PFSK-1 (cell line): ENCODE measurements around the gene DNAJC5.

Experiments
- FOXP2 ChIP-seq: optimal IDR thresholded peaks from 2 replicates; pipeline ENCODE3; 2011; ENCODE audit warnings: borderline replicate concordance, control low read depth, inconsistent platforms; ENCODE audit not compliant: insufficient read depth; ENCODE audit errors: extremely low read length, extremely low read depth
- POLR2AphosphoS5 ChIP-seq: IDR thresholded peaks from 2 replicates; pipeline ENCODE4 v1.6.1; 2012; ENCODE audit warnings: low read depth, mild to moderate bottlenecking, control low read depth, low read length, moderate library complexity
- SIN3A ChIP-seq: IDR thresholded peaks from 2 replicates; pipeline ENCODE4 v1.6.1; 2012; ENCODE audit warnings: mild to moderate bottlenecking, low read length, moderate library complexity, borderline replicate concordance; ENCODE audit not compliant: insufficient read depth
- TAF1 ChIP-seq: IDR thresholded peaks from 2 replicates; pipeline ENCODE4 v1.6.1; 2012; ENCODE audit warnings: low read length, control low read depth, borderline replicate concordance; ENCODE audit not compliant: insufficient read depth
- TF ChIP-seq, protein P1 (sequence below), 2 experiments: IDR thresholded peaks; 2 replicates each; pipeline versions ENCODE4 v1.6.1 to v1.8.0; 2011 to 2012; ENCODE audit warnings: low read depth in 2 of 2, low read length in 2 of 2, control low read depth in 1 of 2, inconsistent platforms in 1 of 2, mild to moderate bottlenecking in 1 of 2, moderate library complexity in 1 of 2; ENCODE audit not compliant: insufficient read depth in 1 of 2

The DNAJC5 gene

DNA sequence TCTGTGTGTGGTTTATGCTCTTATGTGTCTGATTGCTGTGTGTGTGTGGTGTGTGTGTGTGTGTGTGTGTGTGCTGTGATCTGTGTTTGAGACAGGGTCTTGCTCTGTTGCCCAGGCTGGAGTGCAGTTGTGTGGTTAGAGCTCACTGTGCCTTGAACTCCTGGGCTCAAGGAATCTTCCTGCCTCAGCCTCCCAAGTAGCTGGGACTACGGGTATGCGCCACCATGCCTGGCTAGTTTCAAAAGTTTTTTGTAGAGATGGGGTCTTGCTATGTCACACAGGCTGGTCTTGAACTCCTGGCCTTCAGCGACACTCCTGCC lies 78.2 kb downstream of the DNAJC5 start:
- no peak for TF ChIP-seq FOXP2
- TF ChIP-seq, protein P1, sequence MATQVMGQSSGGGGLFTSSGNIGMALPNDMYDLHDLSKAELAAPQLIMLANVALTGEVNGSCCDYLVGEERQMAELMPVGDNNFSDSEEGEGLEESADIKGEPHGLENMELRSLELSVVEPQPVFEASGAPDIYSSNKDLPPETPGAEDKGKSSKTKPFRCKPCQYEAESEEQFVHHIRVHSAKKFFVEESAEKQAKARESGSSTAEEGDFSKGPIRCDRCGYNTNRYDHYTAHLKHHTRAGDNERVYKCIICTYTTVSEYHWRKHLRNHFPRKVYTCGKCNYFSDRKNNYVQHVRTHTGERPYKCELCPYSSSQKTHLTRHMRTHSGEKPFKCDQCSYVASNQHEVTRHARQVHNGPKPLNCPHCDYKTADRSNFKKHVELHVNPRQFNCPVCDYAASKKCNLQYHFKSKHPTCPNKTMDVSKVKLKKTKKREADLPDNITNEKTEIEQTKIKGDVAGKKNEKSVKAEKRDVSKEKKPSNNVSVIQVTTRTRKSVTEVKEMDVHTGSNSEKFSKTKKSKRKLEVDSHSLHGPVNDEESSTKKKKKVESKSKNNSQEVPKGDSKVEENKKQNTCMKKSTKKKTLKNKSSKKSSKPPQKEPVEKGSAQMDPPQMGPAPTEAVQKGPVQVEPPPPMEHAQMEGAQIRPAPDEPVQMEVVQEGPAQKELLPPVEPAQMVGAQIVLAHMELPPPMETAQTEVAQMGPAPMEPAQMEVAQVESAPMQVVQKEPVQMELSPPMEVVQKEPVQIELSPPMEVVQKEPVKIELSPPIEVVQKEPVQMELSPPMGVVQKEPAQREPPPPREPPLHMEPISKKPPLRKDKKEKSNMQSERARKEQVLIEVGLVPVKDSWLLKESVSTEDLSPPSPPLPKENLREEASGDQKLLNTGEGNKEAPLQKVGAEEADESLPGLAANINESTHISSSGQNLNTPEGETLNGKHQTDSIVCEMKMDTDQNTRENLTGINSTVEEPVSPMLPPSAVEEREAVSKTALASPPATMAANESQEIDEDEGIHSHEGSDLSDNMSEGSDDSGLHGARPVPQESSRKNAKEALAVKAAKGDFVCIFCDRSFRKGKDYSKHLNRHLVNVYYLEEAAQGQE (IDR thresholded peaks at IDR 0.05; ENCODE audit: insufficient read depth in 1 of 2, low read depth in 2 of 2, low read length in 2 of 2), result no peak
- TF ChIP-seq TAF1, result no peak
- no peak for TF ChIP-seq POLR2AphosphoS5
- no peak for TF ChIP-seq SIN3A

DNA sequence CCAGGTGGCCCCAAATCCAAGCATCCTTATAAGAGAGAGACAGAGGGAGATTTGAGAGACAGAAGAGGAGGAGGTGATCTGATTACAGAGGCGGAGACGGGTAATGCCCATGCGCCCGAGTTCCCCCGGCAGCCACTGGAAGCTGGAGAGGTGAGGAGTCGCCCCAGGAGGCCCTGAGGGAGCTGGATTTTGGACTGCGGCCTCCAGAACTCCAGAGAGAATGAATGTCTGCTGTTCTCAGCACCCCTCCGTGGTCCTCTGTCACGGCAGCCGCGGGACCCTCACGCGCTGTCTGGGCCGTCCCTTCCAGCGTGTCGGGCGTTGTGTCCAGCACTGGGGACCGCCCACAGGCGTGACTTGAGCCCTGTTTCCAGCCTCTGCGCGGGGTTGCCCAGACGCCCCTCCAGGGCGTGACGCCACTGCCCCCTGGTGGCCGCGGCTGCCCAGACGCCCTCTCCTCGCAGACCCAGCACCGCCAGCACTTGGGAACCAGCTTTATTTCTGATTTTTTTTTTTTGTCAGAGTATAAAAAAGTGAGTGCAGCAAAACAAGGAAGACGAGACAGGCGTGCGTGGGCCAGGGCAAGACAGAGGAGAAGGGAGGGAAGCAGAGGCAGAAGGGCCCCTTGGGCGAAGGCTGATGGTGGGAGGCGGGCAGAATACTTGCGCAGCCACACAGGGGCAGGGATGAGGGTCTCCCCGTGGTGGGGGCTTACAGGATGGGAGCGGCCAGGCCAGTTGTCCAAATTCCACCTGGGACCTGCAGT lies 78.9 kb downstream of the DNAJC5 start:
- TF ChIP-seq, protein P1 (IDR thresholded peaks at IDR 0.05; ENCODE audit: insufficient read depth in 1 of 2, low read depth in 2 of 2, low read length in 2 of 2), result no peak
- TF ChIP-seq TAF1 (no peak), POLR2AphosphoS5 (no peak), SIN3A (peak; percentile 84; the same call in 1 of the 2 replicates), FOXP2 (no peak)

DNA sequence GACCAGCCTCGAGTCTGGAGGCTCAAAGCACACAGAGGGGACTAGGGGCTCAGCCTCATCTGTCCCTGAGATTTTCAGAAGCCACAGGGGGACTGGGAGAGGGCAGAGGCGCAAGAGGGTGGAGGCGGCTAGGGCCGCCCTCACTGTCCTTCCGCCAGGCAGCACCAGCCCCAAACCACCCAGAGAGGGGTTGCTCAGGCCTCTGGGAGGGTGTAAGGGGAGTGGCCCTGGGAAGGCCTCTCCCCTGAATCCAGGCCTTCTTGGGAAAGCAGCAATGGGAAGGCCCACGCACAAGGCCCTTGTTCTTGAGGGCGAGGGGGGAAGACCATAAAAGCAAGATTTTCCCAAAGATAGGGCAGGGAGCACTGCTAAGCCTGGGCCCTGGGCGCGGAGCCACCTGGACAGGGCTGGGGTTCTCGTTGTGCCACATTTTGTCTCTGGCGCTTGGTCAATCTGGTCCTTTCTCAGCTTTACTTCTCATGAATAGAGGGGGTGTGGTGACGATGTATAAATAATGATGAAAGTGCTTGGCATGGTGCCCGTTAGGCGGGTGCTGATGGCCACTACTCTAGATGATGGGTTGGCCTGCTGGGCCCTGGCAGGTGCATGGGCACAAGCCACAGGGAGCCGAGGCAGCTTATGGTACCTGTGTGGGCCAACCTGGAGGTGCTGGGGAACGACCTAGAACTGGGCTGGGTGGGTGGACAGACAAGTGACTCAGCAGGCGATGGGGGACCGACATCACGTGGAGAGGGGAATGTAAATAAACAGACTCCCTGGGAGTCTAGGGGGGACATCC lies 79.7 kb downstream of the DNAJC5 start:
- no peak for TF ChIP-seq TAF1
- no peak for TF ChIP-seq FOXP2
- TF ChIP-seq, protein P1 (IDR thresholded peaks at IDR 0.05; ENCODE audit: insufficient read depth in 1 of 2, low read depth in 2 of 2, low read length in 2 of 2), result no peak
- no peak for TF ChIP-seq SIN3A
- TF ChIP-seq POLR2AphosphoS5, result no peak

DNA sequence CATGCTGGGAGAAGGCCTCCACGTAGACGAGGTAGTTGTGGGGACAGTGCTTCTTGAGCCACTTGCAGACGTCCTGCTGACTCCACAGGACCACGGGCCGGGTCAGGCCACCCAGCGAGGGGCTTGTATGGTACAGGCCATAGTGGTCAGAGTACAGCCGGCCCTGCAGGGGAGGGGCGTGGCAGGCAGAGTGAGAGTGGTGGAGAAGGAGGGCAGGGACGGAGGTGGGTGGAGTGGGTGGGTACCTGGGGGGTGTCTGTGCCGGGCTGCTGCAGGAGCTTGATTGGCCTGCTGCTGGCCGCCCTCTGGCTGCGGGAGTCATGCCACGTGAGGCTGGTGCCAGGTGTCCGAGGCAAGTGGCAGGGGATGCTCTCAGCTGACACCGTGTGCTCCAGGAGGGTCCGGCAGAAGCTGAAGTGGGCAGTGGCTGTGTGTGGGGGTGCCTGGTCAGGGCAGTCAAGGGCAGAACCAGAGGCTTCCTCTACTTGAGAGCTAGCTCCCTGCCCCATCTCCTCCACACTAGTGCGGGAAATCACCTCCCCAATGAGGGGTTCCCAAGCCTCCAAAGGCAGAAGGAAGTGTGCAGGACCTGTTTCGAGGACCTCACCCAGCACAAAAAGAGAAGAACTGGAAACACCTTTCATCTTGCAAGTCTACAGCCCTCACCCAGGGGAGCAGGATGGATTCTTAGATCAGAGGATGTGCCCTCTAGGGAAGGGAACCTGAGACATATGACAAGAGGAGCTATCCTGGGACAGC lies 82.2 kb downstream of the DNAJC5 start:
- TF ChIP-seq POLR2AphosphoS5, result no peak
- TF ChIP-seq, protein P1 (IDR thresholded peaks at IDR 0.05; ENCODE audit: insufficient read depth in 1 of 2, low read depth in 2 of 2, low read length in 2 of 2), result no peak
- no peak for TF ChIP-seq SIN3A
- TF ChIP-seq TAF1, result no peak
- TF ChIP-seq FOXP2, result no peak
